Stimulated activated CD8-positive, alpha-beta memory T cell treated with anti-CD3 and anti-CD28 coated beads, Interleukin-4, amount 100 ng/mL, for 24 hours (primary cell): ENCODE measurements around the gene MAP4K4.

Source experiments
- DNase-seq: peaks from one replicate; pipeline ENCODE4 v3.0.0-alpha.2; 2020; ENCODE audit warnings: low read depth

MAP4K4 gene

GRCh38 chr2:101816598-101816997 is 119.1 kb downstream of the MAP4K4 start:
- DNase-seq: no peak

- DNase-seq: no peak
Measured at GRCh38 chr2:101817481-101817880, 120.0 kb downstream of the MAP4K4 start.

DNA sequence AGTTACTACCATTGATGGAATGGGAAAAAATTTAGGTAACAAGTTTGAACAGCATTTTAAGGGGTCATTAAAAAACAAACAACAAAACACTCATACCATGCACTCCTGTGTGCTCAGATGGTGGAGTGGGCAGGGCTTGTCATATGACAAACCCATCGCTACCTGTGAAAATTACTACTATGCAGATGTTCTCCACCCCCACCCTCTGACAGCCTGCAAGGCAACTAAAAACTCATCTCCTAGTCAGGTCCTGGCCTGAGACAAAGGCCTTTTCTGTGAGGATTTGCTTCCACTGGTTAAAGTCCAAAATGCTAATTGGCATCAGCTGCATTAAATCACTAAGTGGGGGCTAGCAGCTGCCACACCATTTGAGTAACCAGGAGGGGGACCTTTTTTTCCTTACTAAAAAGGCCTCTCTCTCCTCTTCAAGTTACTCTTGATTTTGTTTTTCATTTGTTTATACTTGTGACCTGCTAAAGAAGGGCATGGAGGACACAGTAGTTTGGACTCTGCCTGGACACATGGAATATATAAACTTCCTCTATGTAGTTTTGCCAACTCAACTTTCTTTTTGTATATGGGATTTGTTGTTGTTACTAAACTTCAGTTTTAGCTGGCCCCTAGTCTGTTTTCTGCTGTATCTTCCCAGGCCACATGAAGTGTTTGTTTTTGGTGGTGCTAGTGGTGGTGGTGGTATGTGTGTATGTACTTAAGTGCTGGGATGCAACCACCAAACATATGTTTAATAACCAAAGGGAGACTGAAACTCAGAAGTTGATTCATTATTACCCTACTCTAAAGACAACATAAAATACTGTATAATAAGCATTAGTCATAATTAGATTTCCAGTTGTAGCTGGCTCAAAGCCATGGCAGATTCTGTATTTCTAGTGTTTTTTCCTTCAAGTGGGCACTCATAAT is 121.3 kb downstream of the MAP4K4 start:
- no peak for DNase-seq

- no peak for DNase-seq
Measured at GRCh38 chr2:101820519-101820918, 123.0 kb downstream of the MAP4K4 start.

GRCh38 chr2:101821059-101821805 is 123.7 kb downstream of the MAP4K4 start:
- DNase-seq: no peak

DNA sequence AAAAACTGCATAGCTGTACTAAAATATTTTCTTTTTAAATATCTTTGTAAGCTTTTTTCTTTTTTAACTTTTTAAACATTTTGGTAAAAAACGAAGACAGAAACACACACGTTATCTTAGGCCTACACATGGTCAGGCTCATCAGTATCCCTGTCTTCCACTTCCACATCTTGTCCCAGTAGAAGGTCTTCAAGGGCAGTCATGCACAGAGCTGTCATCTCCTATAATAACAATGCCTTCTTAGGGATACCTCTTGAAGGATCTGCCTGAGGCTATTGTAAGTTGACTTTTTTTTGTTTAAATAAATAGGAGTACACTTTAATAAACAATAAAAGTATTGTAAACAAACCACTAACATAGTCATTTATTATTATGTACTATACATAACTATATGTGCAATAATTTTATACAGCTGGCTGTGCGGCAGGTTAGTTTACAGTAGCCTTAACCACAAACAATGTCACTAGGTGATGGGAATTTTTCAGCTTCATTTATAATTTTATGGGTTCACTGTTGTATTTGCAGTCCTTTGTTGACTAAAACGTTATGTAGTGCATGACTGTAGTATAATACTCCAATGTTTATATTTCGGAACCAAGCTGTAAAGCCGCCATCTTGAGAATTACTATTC is 124.4 kb downstream of the MAP4K4 start:
- no peak for DNase-seq

DNA sequence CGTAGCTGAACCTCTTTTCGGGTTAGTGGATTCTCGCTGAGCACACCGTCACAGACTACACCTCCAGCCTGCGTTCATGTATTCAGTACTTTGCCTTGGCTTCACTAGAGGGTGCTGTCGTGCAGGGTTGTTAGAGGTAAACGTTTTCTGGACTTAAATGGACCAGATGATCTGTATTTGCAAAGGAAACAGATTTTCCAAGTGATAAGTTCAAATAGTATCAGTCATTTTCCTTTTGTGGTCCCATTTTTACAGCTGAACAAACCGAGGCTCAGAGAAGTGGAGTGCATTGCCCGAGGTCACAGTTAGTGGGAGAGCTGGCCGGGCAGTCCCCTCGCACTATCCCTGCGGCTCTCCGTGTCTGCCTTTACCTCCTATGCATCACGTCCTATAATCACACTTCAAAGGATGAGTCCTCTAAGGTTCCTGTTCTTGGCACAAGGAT is 125.9 kb downstream of the MAP4K4 start:
- DNase-seq: peak; percentile 43

GRCh38 chr2:101823859-101824258 is 126.4 kb downstream of the MAP4K4 start:
- DNase-seq: no peak

- DNase-seq: no peak
Measured at GRCh38 chr2:101826716-101827115, 129.2 kb downstream of the MAP4K4 start.

DNA sequence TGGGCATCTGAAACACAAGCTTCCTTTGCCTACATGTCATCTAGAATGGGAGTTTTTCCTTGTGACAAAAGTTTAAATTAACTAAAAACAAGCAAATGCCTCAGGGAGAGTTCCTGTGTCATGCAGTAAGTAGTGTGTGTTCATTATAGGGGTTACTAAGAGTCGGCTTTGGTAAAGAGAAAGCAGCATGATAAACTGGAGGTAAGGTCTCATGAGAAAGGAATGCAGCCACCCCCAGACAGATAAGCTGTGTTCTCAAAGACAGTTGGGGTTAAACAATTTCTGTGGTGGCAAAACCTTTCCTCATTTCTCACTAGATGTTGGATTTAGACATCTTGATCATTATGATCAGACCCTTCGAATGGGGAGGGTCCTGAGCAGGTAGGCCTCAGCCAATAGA is 129.7 kb downstream of the MAP4K4 start:
- DNase-seq: no peak

DNA sequence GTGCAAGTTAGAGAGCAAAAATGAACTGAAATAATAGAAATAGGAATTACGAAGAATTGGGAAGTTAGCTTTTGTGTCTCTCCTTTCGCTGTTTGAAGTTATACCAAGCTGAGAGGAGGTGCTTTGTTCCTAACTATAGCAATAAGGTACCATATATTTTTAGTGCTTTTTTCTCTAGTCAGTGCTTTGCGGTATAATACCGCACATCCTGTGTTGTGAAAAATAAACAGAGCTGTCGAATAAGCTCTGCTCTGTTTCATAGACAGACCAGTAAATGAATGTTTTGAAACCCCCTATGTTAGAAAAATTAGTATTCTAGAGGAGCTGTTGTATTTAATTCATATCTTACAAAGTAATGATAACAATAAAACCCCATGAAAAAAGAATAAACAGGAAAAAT is 130.8 kb downstream of the MAP4K4 start:
- DNase-seq: no peak

GRCh38 chr2:101828673-101829334 is 131.3 kb downstream of the MAP4K4 start:
- no peak for DNase-seq

DNA sequence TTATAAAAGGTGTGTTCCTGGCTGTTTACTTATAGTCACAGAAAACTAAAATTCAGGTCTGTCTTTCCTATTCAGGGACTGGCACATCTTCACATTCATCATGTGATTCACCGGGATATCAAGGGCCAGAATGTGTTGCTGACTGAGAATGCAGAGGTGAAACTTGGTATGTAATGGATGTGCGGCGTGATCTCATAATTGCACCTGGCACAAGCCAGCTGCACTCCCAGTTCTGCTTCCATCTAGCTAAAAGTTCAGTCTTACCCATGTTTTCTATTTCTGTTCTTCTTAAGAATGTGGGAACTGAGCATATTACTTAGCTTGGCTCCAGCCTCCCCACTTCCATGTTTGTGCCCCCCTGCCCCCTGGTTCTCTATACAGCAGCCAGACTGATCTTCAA is 131.9 kb downstream of the MAP4K4 start:
- DNase-seq: no peak

DNA sequence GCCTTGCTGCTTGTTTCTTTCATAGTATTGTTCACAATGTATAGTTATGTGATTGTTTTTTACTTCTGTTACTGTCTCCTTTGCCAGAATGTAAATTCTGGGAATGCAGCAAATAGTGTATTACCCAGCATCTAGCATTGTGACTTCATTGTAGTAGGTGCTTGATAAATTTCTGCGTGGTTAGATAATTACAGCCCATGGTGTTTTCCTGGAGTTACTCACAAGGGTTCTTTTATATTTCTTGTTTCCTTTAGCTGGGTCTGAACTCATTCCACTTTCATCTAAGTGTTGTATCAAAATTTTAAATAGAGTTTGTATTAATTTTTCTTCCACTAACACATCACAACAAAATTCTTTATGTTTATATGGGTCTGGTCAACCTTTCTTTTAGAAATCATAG is 132.6 kb downstream of the MAP4K4 start:
- DNase-seq: no peak

DNA sequence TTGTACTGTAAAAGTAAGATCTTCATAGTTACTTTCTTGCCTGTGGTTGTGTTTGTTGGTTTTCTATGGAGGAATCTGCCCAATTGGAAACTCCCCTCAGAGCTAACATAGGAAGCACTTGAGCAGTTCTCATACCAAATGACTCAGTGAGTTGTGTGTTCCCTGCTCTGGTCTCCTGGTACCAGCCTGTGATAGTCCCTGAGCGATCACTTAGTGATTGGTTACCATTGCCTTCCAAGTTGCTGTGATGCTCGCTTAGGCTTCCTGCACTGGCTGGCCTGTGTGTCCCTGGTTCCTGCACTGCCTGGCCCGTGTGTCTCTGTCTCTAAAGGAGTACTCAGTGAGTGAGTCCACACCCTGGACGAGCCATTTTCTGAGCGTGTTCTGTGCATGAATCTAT is 133.0 kb downstream of the MAP4K4 start:
- no peak for DNase-seq

DNA sequence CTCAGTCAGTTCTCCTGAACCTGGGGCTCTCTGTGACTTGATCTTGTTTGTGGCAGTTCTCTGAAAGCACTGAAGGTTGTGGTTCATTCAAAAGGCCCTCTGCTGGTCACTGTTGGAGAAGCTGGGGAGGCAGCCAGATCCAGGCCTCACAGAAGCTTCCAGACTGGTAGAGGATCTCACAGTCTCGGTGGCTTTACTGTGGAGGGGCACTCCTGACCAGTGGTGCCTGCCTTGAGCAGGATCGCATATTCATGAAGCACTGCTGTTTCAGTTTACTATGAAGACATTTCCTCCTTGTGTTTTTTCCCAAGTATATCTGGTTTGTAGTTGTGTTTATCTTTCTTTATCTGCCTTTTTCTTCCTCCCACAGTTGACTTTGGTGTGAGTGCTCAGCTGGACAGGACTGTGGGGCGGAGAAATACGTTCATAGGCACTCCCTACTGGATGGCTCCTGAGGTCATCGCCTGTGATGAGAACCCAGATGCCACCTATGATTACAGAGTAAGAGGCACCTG is 133.9 kb downstream of the MAP4K4 start:
- DNase-seq: peak; percentile 35

DNA sequence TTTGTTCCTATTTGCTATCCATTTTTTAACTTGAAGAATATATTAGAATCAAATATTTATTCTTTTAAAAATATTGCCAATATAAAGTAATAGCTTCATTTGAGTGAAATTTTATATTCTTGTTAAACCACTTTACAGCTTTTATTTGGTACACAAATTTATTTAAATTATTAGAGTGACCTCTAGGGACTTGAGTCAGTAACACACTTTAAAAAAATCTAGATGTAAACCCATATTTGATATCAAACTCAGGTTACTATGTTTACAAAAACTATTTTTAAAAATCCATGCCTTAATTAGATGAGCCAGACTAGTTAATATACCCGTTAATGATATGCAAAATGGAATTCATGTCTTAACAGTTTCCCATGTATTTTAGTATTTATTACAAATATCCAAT is 134.6 kb downstream of the MAP4K4 start:
- DNase-seq: no peak

DNA sequence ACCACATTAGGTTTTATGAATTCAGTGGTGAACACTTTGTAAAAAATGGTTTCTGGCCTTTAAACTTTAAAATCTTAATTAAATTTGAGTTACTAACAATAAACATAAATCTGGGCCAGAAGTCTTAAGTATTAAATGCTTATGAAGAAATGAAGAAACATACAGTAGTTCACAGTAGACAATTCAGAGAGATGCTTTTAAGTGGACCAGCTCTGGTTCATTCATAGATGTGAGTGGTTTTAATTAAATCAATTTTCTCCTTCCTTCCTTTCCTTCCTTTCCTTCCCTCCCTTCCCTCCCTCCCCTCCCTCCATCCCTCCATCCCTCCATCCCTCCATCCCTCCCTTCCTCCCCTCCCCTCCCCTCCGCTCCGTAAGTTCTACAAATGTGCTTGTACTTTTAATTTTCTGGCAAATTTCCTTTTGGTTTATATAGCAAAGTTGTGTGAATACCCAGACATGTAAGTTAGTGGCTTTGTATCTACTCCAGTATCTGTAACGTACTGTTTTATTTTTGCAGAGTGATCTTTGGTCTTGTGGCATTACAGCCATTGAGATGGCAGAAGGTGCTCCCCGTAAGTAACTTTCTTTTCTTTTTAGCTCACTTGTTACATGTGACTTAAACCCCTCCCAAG is 136.5 kb downstream of the MAP4K4 start:
- no peak for DNase-seq

DNA sequence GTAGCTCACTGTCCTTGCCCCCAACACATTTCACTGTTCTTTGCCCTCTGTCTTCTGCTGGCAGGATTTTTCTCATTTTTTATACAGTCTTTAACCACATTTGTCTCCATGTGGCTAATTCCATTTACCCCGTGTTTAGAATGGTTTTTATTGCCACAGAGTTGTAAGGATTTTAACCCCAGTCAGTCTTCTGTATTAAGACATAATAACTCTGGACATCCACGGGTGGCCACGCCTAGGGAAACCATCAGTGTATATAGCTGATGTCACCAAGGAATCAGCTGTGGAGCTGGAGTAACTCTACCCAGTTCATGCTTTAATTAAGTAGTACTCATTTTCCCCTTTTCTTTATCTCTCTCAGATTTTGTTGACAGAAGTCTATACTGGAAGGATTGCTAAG is 139.8 kb downstream of the MAP4K4 start:
- no peak for DNase-seq

GRCh38 chr2:101841679-101842327 is 144.3 kb downstream of the MAP4K4 start:
- no peak for DNase-seq

DNA sequence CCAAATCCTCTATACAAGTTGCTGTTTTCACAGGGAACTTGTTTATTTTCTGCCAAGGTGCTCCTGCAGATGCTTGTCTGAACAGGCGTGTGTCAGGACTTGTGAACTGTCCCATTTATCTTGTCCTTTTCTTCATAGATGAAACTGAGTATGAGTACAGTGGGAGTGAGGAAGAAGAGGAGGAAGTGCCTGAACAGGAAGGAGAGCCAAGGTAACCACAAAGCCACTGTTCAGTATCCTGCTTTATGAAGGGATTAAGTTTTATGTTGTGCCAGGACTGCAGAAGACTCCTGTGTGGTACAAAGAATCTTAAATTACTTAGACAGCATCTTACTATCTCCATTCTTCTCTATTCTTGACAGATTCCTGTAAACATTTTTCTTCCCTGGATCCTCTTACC is 145.0 kb downstream of the MAP4K4 start:
- no peak for DNase-seq
